GM06990 (cell line): Measurements from ENCODE around the gene PRR5.
A peak's percentile ranks its signal among the peaks of the same experiment; 100 is the strongest.

Source experiments
- DNase-seq: peaks from one replicate; pipeline ENCODE4 v3.0.0-alpha.2; 2011; ENCODE audit not compliant: insufficient read length; ENCODE audit errors: extremely low read depth
- H3K27me3 ChIP-seq: replicated peaks from 2 replicates; pipeline ENCODE4 v1.6.0; 2011; ENCODE audit warnings: low read length; ENCODE audit not compliant: control insufficient read depth, insufficient read depth
- H3K36me3 ChIP-seq: 2 replicates; pipeline ENCODE4 v1.5.1; 2011; ENCODE audit warnings: low read length; ENCODE audit not compliant: control insufficient read depth, insufficient read depth
- H3K4me3 ChIP-seq: replicated peaks from 2 replicates; pipeline ENCODE4 v1.5.1; 2011; ENCODE audit warnings: low read depth, mild to moderate bottlenecking, control low read depth, low read length
- CTCF ChIP-seq: IDR thresholded peaks from 2 replicates; pipeline ENCODE4 v1.5.1; 2011; ENCODE audit warnings: low read length, control low read depth, mild to moderate bottlenecking, inconsistent platforms; ENCODE audit not compliant: insufficient read depth, poor library complexity, severe bottlenecking

Gene PRR5

GRCh38 chr22:44680481-44680894 lies 21.5 kb upstream of the PRR5 start:
- DNase-seq = no peak

GRCh38 chr22:44682556-44683168 lies 19.3 kb upstream of the PRR5 start:
- no peak overlapping the region for H3K4me3 ChIP-seq
- no peak for TF ChIP-seq CTCF
- peaks cover 2% of the 10 kb centered on the region; the same call in 1 of the 2 replicates for H3K27me3 ChIP-seq
- no peak for DNase-seq
- H3K36me3 ChIP-seq = no peaks in the 10 kb centered on the region

More at GRCh38 chr22:44680481-44680894, 21.5 kb upstream of the PRR5 start:
- TF ChIP-seq CTCF = no peak
- no peak overlapping the region for H3K4me3 ChIP-seq
- peaks cover 2% of the 10 kb centered on the region for H3K27me3 ChIP-seq
- no peaks in the 10 kb centered on the region for H3K36me3 ChIP-seq

GRCh38 chr22:44683237-44683636 lies 18.8 kb upstream of the PRR5 start:
- no peak overlapping the region for H3K4me3 ChIP-seq
- TF ChIP-seq CTCF = no peak
- peak; percentile 85 for DNase-seq
- H3K27me3 ChIP-seq = no peaks in the 10 kb centered on the region
- H3K36me3 ChIP-seq = no peaks in the 10 kb centered on the region

- no peak for DNase-seq
- TF ChIP-seq CTCF = no peak
- Histone ChIP-seq H3K36me3 (no peaks in the 10 kb centered on the region), H3K4me3 (no peak overlapping the region), H3K27me3 (no peaks in the 10 kb centered on the region)
Observed at GRCh38 chr22:44683881-44684280, 18.1 kb upstream of the PRR5 start.

GRCh38 chr22:44684506-44685383 lies 17.3 kb upstream of the PRR5 start:
- peak; percentile 99 for TF ChIP-seq CTCF
- Histone ChIP-seq H3K27me3 (no peaks in the 10 kb centered on the region), H3K36me3 (no peaks in the 10 kb centered on the region), H3K4me3 (no peak overlapping the region)
- DNase-seq = peak; percentile 89
